GM19467 (cell line): ENCODE results near the gene MINDY1.

ENCODE experiments used
- ATAC-seq: cut with Tn5 transposase; IDR thresholded peaks from one replicate; pipeline ENCODE4 v1.9.1; 2021; ENCODE audit warnings: mild to moderate bottlenecking, moderate library complexity; ENCODE audit not compliant: unreplicated experiment

MINDY1 gene

DNA sequence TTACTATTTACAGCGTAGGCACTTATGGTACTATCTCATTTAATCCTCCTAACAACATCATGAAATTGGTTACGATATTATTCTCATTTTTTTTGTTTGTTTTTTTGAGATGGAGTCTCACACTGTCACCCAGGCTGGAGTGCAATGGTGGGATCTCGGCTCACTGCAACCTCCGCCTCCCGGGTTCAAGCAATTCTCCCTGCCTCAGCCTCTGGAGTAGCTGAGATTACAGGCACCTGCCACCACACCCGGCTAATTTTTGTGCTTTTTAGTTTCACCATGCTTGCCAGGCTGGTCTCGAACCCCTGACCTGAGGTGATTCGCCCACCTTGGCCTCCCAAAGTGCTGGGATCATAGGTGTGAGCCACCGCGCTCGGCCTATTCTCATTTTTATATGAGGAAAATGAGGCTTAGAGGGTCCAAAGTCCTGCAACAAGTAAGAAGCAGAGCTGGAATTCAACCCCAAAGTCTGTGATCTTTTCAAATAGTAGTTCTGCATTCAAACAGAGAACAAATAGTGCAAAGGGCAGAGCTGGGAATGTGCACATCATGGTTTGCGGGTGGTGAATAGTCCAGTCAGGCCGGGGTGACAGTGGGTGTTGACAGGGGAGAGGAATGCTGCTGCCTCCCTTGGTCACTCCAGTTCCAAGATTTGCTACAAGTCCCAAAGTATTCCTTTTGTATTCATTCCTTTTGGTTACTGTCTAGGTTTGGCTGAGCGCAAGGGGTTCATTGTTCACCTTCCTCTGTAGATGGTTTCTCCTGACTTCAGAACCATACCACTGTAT lies 6.2 kb upstream of the MINDY1 start:
- no peak for ATAC-seq

GRCh38 chr1:151011154-151011850 lies 4.6 kb upstream of the MINDY1 start:
- no peak for ATAC-seq

GRCh38 chr1:151010346-151010726 lies 3.6 kb upstream of the MINDY1 start:
- no peak for ATAC-seq

DNA sequence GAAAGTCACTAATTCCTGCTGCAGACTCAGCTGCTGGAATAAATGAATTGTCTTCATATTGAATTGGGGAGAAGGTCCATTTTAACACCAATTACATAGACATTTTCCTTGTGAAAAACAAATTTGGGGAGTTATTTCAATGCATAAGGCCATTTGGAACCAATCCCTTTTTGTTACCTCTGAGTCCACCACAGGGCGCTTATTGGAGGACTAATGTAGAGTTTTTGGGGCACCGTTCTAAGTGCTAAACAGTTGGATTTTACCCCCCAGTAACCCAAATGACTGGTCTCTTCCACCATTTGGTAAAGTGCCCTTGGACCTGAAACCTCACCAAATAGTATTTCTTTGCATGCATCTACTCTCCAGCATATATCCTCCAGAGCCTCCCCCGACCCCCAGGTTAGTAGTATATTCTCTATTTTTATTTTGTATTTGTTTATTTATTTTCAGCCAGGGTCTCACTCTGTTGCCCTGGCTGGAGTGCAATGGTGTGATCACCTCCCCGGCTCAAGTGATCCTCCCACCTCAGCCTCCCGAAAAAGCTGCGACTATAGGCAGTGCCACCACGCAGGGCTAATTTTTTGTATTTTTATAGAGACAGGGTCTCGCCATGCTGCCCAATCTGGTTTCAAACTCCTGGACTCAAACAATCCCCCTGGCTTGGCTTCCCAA lies 3.1 kb upstream of the MINDY1 start:
- ATAC-seq, result no peak

GRCh38 chr1:151009206-151009587 lies 2.5 kb upstream of the MINDY1 start:
- ATAC-seq, result no peak

DNA sequence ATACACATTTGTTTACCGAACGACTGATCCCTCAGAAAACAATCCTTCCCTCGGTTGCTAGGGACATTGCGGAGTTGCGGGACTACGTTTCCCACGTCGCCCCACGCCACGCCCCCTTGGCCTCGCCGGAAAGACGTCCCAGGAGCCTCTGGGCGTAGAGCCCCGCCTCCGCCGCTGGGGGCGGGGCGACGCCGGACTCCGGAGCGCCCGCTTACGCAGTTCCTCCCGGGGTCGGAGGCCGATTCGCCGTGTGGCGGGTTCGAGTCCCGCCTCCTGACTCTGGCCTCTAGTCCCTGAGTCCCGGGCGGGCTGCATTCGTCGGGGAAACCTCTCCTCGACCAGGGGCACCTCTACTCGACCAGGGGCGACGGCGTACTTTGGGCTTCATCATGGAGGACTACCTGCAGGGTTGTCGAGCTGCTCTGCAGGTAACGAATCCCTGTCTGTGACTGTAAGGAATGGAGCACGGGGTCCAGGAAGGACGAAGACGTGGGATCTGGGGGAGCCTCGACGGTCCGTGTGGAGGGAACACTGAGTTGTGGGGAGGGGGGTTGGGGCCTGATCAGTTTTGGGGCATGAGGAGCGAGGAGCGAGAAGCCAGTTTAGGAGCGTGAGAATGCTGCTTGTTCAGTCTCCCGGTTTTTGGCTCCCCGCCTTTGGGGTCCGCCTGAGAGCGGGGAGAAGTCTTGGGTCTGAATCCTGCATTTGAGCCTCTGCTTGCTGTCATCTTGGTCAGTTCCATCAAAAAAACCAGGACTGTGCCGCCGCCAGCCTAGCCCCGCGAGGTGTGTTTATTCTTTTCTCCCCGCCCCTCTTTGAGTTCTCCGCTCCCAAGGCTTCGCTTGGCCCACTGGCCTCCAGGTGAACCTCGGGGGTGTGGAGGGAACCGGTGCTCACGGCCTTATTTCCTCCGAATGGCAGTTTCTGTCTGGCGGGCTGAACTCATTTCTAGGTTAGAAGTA lies 1.8 kb upstream of the MINDY1 start, which contains the start of gene PRUNE1:
PRUNE1 (plus strand) TSS at position 206 of the 962 bp plus-strand sequence; CDS start at position 390, 184 bp downstream.
- peak; percentile 63 for ATAC-seq

DNA sequence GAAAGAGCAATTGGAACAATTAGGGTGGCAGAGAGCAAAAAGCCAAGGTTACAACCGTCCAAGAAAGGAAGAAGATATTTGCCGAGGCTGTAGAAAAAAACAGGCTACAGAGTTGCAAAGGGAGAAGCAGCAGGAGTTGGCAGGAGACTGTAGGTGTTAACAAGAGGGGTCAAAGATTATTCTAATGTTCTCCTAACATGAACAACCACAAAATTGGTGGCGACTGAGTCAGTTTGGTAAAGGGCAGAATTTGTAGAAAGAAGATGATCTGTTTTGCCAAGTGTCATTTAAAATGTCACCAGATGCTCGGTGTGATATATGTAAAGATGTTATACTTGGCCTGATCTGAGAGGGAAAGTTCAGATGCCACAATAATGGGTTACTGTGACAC lies 1.1 kb upstream of the MINDY1 start:
- ATAC-seq, result no peak

DNA sequence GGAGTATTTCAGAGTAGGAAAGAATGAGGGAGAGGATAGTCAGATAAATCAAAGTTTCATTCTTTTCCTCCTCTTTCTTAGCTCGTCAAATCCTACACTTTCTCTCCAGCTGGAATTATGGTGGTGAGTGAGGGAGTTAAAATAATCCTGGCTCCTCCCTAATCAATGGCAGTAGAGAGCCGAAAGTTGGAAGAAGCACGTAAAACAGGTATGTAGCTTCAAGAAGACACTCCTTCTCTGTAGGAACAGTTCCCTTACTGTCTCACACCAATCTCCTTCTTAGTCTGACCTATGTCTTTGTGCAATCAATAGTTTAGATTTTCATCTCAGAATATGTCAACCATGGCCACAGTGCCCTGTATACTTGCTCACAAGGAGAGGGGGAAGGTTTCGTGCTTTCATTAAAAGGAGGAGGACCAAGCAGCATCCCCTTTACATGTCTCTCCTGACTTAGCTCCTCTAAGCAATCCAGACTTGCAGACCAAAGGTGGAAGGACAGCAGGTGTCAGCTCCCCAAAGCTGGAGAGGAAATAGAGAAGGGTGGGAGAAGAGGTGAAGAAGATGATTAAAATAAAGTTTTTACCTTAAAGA lies 878 bp downstream of the MINDY1 start:
- ATAC-seq, result no peak

DNA sequence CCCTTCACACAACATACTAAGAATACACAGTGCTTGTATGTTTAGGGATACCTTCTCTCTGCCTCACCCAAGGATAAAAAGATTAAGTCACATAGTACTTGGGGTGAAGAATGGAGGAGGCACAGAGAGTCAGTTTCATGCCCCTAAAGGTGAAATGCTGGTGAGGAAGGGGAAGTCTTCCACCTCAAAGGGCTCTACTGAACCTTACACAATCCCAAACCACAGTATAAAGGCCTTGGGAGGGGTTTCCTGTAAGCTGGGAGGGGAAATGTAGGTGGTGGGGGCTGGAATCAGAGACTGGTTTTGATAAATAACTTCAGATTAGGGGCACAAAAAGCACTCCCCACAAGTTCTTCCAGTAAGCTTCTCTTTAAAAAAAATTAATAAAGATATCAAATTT lies 3.5 kb downstream of the MINDY1 start:
- ATAC-seq, result no peak

GRCh38 chr1:151002611-151003010 lies 4.1 kb downstream of the MINDY1 start:
- ATAC-seq, result no peak

GRCh38 chr1:151002051-151002450 lies 4.7 kb downstream of the MINDY1 start:
- no peak for ATAC-seq

DNA sequence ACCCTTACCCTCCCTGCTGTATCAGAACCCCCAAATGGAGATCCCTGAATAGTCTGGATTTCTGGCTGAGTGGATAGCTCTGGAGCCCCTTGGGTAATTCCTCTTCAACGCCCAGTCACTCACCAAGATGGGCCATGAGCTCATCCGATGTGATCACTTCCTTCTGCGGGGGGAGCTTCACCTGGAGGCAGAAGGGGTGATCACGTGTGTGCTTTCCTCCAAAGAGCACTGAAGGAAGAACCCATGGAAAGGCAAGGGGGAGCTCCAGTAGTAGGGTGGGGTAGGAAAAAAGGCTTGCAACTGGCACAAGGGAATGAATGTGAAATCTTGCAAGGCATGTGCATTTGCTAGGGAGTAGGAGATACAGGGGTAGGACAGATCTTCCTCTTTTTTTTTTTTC lies 5.1 kb downstream of the MINDY1 start:
- no peak for ATAC-seq

- no peak for ATAC-seq
These were observed 6.3 kb downstream of the MINDY1 start for GRCh38 chr1:151000408-151000807.

GRCh38 chr1:150999926-151000325 lies 6.8 kb downstream of the MINDY1 start:
- no peak for ATAC-seq

- ATAC-seq, result no peak
These were observed 7.5 kb downstream of the MINDY1 start for GRCh38 chr1:150999051-150999674.

- no peak for ATAC-seq
These were observed 8.8 kb downstream of the MINDY1 start for GRCh38 chr1:150997949-150998348.

DNA sequence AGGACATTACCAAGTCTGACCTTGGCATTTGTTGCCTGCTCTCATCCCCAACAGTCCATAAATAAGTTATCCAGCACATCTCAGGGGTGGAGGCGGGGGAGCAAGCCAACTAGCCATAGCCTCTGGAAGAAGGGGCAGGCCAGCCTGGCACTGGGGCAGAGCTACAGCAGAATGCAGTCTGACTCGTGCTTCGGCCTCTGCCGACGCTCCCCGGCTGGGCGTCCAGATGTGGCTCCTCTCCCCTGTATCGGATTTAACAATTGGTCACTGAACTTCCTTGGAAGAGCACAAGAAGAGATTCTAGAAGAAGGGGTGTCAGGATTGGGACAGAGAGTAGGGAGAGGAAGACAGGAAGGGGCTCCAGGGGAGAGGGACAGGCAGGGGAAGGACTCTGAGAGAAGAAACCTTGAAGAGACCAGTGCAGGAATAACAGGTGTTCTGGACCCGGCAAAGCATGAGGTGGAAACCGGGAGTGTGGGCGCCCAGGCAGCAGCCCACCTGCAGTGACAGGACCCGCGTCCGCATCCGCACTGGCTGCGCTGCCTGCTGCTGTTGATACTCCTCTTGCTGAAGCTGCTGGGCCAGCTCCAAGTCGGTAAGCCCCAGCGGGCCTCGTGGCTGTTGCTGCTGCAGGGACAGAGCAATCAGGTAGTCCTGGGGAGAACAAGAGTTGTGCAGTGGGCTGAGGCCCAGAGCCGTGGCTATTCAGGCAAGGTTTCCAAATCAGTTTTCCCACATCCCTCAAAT lies 9.4 kb downstream of the MINDY1 start:
- ATAC-seq, result no peak

DNA sequence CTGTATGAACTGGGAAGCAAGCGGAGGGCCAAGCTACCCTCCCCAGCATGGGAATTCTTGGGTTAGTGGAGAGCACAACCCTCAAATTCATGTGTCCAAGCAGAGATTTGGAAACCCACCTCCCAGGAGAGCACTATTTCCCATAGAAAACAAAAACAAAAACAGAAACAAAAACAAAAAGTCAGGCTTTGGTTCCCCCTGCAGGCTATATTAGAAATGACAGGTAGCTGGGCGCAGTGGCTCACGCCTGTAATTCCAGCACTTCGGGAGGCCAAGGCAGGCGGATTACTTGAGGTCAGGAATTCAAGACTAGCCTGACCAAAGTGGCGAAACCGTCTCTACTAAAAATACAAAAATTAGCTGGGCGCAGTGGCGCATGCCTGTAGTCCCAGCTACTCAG lies 10.8 kb downstream of the MINDY1 start:
- no peak for ATAC-seq

GRCh38 chr1:150995460-150995859 lies 11.2 kb downstream of the MINDY1 start:
- ATAC-seq, result no peak
